ENCODE data around the gene CILP2. TPM values are rescaled to one million over a fixed set of nuclear protein-coding genes. Genes with fewer than 3 reads are reported as not detected.

Gene CILP2
- total and polyA plus RNA-seq, 4 donors: 0.08 to 0.42 (median 0.09) TPM; not detected in 1

DNA sequence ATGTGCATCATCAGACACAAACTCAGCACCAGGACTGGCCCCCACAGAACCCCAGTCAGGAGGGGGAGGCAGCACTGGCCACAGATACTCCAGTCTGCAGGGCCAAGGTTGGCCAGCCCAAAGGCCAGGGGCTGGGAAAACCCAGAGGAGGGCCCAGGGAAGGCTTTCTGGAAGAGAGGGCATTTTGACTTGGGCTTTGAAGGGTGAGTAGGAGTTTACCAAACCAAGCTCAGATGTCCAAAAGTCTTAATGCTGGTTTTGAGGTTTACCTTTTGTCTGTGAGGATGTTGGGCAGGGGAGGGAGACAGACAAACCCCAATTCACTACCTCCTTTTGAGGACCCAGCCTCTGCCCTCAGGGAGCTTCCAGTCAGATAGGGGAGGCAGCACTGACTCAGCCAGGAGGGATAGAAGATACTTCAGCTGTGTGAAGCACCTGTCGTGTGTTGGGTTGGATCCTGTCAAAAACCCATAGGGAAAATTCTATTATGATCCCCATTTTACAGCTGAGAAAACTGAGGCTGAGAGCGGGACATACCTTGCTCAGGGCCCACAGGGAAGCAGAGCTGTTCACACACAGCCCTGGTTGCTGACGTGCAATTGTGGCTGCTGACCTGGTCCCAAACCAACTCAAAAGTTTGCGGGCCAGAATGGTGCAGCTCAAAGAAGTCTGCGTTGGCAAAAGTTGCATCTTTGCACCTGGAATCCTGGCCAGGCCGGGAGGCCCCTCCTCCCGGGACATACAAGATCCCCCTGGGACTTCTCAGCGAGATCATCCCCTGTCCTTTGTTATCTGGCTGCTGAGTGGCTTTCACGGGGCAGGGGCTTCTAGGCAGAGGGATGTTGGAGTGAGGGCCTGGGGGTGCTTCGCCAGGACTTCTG lies 13.1 kb downstream of the CILP2 start:
- DNase-seq (ENCODE audit: low spot score): no peak
- Histone ChIP-seq H3K36me3 (ENCODE audit: control insufficient read depth in 4 of 4, insufficient read depth in 3 of 4, low read depth in 1 of 4, low read length in 3 of 4) (no peaks in the 10 kb centered on the region), H3K4me3 (ENCODE audit: low read depth in 1 of 3, low read length in 3 of 3) (no peak overlapping the region), H3K9me3 (ENCODE audit: control insufficient read depth in 4 of 4, low read length in 3 of 4) (no peaks in the 10 kb centered on the region), H3K4me1 (ENCODE audit: control insufficient read depth in 4 of 4, insufficient read depth in 4 of 4, low read length in 3 of 4) (no peaks in the 10 kb centered on the region), H3K9ac (ENCODE audit: low read depth in 1 of 2, low read length in 2 of 2) (no peak overlapping the region), H3K27ac (ENCODE audit: low read depth in 1 of 2, low read length in 2 of 2) (no peak overlapping the region), H3K27me3 (ENCODE audit: control insufficient read depth in 4 of 4, insufficient read depth in 4 of 4, low read length in 3 of 4) (peaks cover 0 to 5% (median 0%) of the 10 kb centered on the region in 4 donors)
- 83% methylated on average over 10 of the region's 10 CpGs for WGBS
- no peak for TF ChIP-seq HNF4A (conservative IDR thresholded peaks at IDR 0.05)
- TF ChIP-seq JUND (IDR thresholded peaks at IDR 0.05): no peak
- TF ChIP-seq RXRA (IDR thresholded peaks at IDR 0.05): no peak
- TF ChIP-seq HNF4G (IDR thresholded peaks at IDR 0.05): no peak
- TF ChIP-seq, protein P1, sequence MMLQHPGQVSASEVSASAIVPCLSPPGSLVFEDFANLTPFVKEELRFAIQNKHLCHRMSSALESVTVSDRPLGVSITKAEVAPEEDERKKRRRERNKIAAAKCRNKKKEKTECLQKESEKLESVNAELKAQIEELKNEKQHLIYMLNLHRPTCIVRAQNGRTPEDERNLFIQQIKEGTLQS (IDR thresholded peaks at IDR 0.05): no peak
- TF ChIP-seq FOXA2 (IDR thresholded peaks at IDR 0.05): no peak
- TF ChIP-seq SP1 (IDR thresholded peaks at IDR 0.05): no peak
- TF ChIP-seq NR2F2 (IDR thresholded peaks at IDR 0.05): no peak
- no peak for TF ChIP-seq GABPA (IDR thresholded peaks at IDR 0.05 in 1 of 2, conservative IDR thresholded peaks at IDR 0.05 in 1 of 2)

GRCh38 chr19:19551853-19552192 lies 13.8 kb downstream of the CILP2 start:
- Histone ChIP-seq H3K27ac (ENCODE audit: low read depth in 1 of 2, low read length in 2 of 2) (no peak overlapping the region), H3K27me3 (ENCODE audit: control insufficient read depth in 4 of 4, insufficient read depth in 4 of 4, low read length in 3 of 4) (peaks cover 0 to 5% (median 0%) of the 10 kb centered on the region in 4 donors), H3K9ac (ENCODE audit: low read depth in 1 of 2, low read length in 2 of 2) (no peak overlapping the region), H3K4me1 (ENCODE audit: control insufficient read depth in 4 of 4, insufficient read depth in 4 of 4, low read length in 3 of 4) (no peaks in the 10 kb centered on the region), H3K36me3 (ENCODE audit: control insufficient read depth in 4 of 4, insufficient read depth in 3 of 4, low read depth in 1 of 4, low read length in 3 of 4) (no peaks in the 10 kb centered on the region), H3K9me3 (ENCODE audit: control insufficient read depth in 4 of 4, low read length in 3 of 4) (no peaks in the 10 kb centered on the region), H3K4me3 (ENCODE audit: low read depth in 1 of 3, low read length in 3 of 3) (no peak overlapping the region)
- no peak for TF ChIP-seq RXRA (IDR thresholded peaks at IDR 0.05)
- TF ChIP-seq FOXA2 (IDR thresholded peaks at IDR 0.05): no peak
- no peak for TF ChIP-seq JUND (IDR thresholded peaks at IDR 0.05)
- no peak for TF ChIP-seq TAF1 (conservative IDR thresholded peaks at IDR 0.05)
- no peak for TF ChIP-seq YY1 (IDR thresholded peaks at IDR 0.05)
- no peak for TF ChIP-seq FOXA1 (IDR thresholded peaks at IDR 0.05)
- no peak for TF ChIP-seq ZBTB33 (IDR thresholded peaks at IDR 0.05)
- TF ChIP-seq, protein P1 (IDR thresholded peaks at IDR 0.05): no peak
- no peak for TF ChIP-seq NR2F2 (IDR thresholded peaks at IDR 0.05)
- TF ChIP-seq EGR1 (IDR thresholded peaks at IDR 0.05; ENCODE audit: low read depth in 2 of 2): no peak
- TF ChIP-seq SP1 (IDR thresholded peaks at IDR 0.05): no peak
- TF ChIP-seq, protein P2, sequence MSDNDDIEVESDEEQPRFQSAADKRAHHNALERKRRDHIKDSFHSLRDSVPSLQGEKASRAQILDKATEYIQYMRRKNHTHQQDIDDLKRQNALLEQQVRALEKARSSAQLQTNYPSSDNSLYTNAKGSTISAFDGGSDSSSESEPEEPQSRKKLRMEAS (IDR thresholded peaks at IDR 0.05): no peak
- TF ChIP-seq, protein P3, sequence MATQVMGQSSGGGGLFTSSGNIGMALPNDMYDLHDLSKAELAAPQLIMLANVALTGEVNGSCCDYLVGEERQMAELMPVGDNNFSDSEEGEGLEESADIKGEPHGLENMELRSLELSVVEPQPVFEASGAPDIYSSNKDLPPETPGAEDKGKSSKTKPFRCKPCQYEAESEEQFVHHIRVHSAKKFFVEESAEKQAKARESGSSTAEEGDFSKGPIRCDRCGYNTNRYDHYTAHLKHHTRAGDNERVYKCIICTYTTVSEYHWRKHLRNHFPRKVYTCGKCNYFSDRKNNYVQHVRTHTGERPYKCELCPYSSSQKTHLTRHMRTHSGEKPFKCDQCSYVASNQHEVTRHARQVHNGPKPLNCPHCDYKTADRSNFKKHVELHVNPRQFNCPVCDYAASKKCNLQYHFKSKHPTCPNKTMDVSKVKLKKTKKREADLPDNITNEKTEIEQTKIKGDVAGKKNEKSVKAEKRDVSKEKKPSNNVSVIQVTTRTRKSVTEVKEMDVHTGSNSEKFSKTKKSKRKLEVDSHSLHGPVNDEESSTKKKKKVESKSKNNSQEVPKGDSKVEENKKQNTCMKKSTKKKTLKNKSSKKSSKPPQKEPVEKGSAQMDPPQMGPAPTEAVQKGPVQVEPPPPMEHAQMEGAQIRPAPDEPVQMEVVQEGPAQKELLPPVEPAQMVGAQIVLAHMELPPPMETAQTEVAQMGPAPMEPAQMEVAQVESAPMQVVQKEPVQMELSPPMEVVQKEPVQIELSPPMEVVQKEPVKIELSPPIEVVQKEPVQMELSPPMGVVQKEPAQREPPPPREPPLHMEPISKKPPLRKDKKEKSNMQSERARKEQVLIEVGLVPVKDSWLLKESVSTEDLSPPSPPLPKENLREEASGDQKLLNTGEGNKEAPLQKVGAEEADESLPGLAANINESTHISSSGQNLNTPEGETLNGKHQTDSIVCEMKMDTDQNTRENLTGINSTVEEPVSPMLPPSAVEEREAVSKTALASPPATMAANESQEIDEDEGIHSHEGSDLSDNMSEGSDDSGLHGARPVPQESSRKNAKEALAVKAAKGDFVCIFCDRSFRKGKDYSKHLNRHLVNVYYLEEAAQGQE (IDR thresholded peaks at IDR 0.05): no peak
- TF ChIP-seq HNF4G (IDR thresholded peaks at IDR 0.05): no peak
- 86% methylated on average over 14 of the region's 14 CpGs for WGBS
- no peak for DNase-seq (ENCODE audit: low spot score)

Data from liver (tissue), 9 donors.